Measurements from ENCODE around the gene TEX35.

TEX35 gene

GRCh38 chr1:178493301-178493741, 19.6 kb upstream of the TEX35 start:
- DNase-seq (ENCODE audit: low read depth), result no peak
- TF ChIP-seq, protein P1, sequence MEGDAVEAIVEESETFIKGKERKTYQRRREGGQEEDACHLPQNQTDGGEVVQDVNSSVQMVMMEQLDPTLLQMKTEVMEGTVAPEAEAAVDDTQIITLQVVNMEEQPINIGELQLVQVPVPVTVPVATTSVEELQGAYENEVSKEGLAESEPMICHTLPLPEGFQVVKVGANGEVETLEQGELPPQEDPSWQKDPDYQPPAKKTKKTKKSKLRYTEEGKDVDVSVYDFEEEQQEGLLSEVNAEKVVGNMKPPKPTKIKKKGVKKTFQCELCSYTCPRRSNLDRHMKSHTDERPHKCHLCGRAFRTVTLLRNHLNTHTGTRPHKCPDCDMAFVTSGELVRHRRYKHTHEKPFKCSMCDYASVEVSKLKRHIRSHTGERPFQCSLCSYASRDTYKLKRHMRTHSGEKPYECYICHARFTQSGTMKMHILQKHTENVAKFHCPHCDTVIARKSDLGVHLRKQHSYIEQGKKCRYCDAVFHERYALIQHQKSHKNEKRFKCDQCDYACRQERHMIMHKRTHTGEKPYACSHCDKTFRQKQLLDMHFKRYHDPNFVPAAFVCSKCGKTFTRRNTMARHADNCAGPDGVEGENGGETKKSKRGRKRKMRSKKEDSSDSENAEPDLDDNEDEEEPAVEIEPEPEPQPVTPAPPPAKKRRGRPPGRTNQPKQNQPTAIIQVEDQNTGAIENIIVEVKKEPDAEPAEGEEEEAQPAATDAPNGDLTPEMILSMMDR (IDR thresholded peaks at IDR 0.05; ENCODE audit: control insufficient read depth, extremely low read depth, insufficient read depth), result no peak
- no peak overlapping the region for H3K4me3 ChIP-seq (ENCODE audit: low read depth, low read length)

GRCh38 chr1:178494569-178494971, 18.3 kb upstream of the TEX35 start:
- TF ChIP-seq, protein P1 (IDR thresholded peaks at IDR 0.05; ENCODE audit: control insufficient read depth, extremely low read depth, insufficient read depth), result no peak
- no peak overlapping the region for H3K4me3 ChIP-seq (ENCODE audit: low read depth, low read length)
- DNase-seq (ENCODE audit: low read depth), result no peak

GRCh38 chr1:178495158-178495557, 17.8 kb upstream of the TEX35 start:
- TF ChIP-seq, protein P1 (IDR thresholded peaks at IDR 0.05; ENCODE audit: control insufficient read depth, extremely low read depth, insufficient read depth), result no peak
- no peak overlapping the region for H3K4me3 ChIP-seq (ENCODE audit: low read depth, low read length)
- DNase-seq (ENCODE audit: low read depth), result no peak

GRCh38 chr1:178495741-178496409, 17.0 kb upstream of the TEX35 start:
- H3K4me3 ChIP-seq (ENCODE audit: low read depth, low read length), result no peak overlapping the region
- DNase-seq (ENCODE audit: low read depth), result no peak
- TF ChIP-seq, protein P1 (IDR thresholded peaks at IDR 0.05; ENCODE audit: control insufficient read depth, extremely low read depth, insufficient read depth), result no peak

DNA sequence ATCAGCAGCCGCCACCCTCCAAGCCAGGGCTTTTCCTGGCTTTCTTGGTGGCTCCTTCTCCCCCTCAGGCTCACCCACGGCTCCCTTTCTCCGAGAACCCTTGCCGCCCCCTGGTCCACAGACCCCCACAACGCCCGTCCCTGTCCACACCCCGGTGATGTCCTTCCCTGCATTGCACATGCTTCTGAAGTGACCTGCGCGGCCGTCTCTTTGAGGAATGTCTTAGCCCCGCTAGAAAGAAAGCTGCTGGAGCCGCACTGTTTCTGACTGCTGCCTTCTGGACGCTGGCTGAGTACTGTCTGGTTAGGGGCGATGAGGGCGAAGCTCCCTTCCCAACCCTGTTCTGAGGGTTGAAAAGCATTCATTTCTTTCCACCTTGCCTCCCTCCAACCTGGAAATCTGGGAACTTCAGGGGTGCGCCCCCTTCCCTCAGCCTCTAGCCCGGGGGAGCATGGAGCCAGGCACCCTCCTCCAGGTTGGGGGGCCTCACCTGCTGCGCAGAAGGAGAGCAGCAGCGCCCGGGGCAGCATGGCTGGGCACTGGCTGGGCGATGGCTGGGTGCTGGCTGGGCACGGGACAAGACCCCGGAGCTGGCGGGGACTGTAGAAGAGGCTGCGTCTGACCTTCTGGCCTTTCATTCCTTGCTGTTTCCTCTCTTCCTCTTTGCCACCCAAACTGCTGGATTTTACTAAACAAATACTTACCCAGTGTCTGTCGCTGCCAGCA, 16.3 kb upstream of the TEX35 start, which contains the start of gene CLEC20A:
Gene CLEC20A, minus strand, starts transcription at position 555 of the 726 bp plus-strand sequence. Its CDS starts 25 bp downstream, at position 530.
- TF ChIP-seq, protein P1 (IDR thresholded peaks at IDR 0.05; ENCODE audit: control insufficient read depth, extremely low read depth, insufficient read depth), result no peak
- H3K4me3 ChIP-seq (ENCODE audit: low read depth, low read length), result no peak within 1 kb of the TSS
- DNase-seq (ENCODE audit: low read depth), result no peak

DNA sequence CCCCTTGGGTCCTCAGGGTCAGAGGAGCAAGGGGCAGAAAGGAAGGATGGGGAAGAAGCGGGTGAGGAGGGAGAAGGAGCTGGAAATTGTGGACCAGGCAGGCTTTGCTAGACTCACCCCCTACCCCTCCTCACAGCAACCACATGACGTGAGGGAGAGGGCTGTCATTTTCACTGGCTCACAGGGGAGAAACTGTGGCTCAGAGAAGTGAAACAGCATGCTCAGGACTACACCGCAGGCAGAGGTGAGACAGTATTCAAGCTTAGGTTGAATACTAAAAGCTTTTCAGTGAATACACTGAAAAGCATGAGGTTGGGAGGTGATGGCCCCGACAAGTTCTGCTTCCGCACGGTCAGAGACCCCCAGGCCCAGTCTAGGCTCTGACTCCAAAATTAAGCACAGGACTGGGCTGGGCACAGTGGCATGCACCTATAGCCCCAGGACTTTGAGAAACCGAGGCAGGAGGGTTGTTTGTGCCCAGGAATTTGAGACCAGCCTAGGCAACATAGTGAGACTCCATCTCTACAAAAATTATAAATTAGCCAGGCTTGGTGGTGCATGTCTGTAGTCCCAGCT, 14.9 kb upstream of the TEX35 start:
- no peak for DNase-seq (ENCODE audit: low read depth)
- H3K4me3 ChIP-seq (ENCODE audit: low read depth, low read length), result no peak overlapping the region
- TF ChIP-seq, protein P1 (IDR thresholded peaks at IDR 0.05; ENCODE audit: control insufficient read depth, extremely low read depth, insufficient read depth), result no peak

All from LNCaP clone FGC (cell line).